HepG2 (cell line): Measurements from ENCODE around the gene DAGLB. TPM values are rescaled to one million over a fixed set of nuclear protein-coding genes. Genes with fewer than 3 reads are reported as not detected.
A peak's percentile ranks its signal among the peaks of the same experiment; 100 is the strongest.
"Not testable (repeated sequence)": the region's sequence is repeated elsewhere in the genome, so short reads cannot be mapped to it uniquely, and the experiment has no call there.

ENCODE experiments used
- ATAC-seq: fragments of 200-7000 bp; cut with Tn5 transposase; 3 replicates; pipeline ENCODE4 v1.9.1; 2020; ENCODE audit warnings: mild to moderate bottlenecking, moderate library complexity
- BruUV-seq: library from RNA; stranded (reverse); fragments of 400-500 nt; replicated peaks from 2 replicates; lab custom pipeline; 2021; lab: Mats Ljungman, UMichigan
- CTCF ChIA-PET: fragments of 300-600 bp; formaldehyde crosslinking; extraction: SDS; loops from one replicate; lab custom pipeline; 2021; ENCODE audit warnings: low total read pairs, inconsistent platforms, low intra/inter-chr PET ratio; lab: Yijun Ruan, JAX
- POLR2A ChIA-PET: fragments of 350-600 bp; sonication (Branson Sonifier 250); formaldehyde crosslinking; loops from one replicate; lab custom pipeline; 2020; ENCODE audit warnings: antibody characterized with exemption, inconsistent platforms; lab: Yijun Ruan, JAX
- DNase-seq: peaks from one replicate; pipeline ENCODE4 v3.0.0-alpha.2; 2015; ENCODE audit warnings: low spot score
- FAIRE-seq: peaks from 3 replicates; lab custom pipeline; 2011; peaks lifted over from hg19 to GRCh38; lab: Jason Lieb, UNC
- H2AFZ ChIP-seq: one replicate; pipeline ENCODE4 v1.6.1; 2011; ENCODE audit warnings: low read length, inconsistent platforms
- H3K27ac ChIP-seq: fragments of 300-600 bp; 3 replicates; pipeline ENCODE4 v1.8.0; 2011; ENCODE audit warnings: mixed run types, mild to moderate bottlenecking, mixed read lengths, low read length, inconsistent platforms; ENCODE audit not compliant: insufficient read depth; ENCODE audit errors: extremely low read length
- H3K27me3 ChIP-seq, 2 experiments: fragments of 200-600 bp in 1 of 2; 2 replicates in 1 of 2; 3 replicates in 1 of 2; pipeline versions ENCODE4 v1.6.0 to v1.8.0; 2011; ENCODE audit warnings: low read length in 2 of 2, mild to moderate bottlenecking in 2 of 2, moderate library complexity in 2 of 2, inconsistent platforms in 1 of 2; ENCODE audit not compliant: insufficient read depth in 2 of 2, control insufficient read depth in 1 of 2
- H3K36me3 ChIP-seq, 2 experiments: fragments of 200-600 bp in 1 of 2; replicated peaks in 1 of 2; 2 replicates in 1 of 2; 3 replicates in 1 of 2; pipeline versions ENCODE4 v1.5.1 to v1.8.0; 2011; ENCODE audit warnings: low read length in 2 of 2, inconsistent platforms in 1 of 2; ENCODE audit not compliant: insufficient read depth in 2 of 2, control insufficient read depth in 1 of 2
- H3K4me1 ChIP-seq: 2 replicates; pipeline ENCODE4 v1.5.1; 2012; ENCODE audit warnings: low read length, inconsistent platforms; ENCODE audit not compliant: insufficient read depth
- H3K4me2 ChIP-seq: 2 replicates; pipeline ENCODE4 v1.6.0; 2011; ENCODE audit warnings: low read depth, low read length, inconsistent platforms
- H3K4me3 ChIP-seq, 3 experiments: fragments of 200-600 bp in 1 of 3; sonication (generic), shearing (Covaris generic) in 1 of 3; replicated peaks in 1 of 3; 2 replicates each; pipeline ENCODE4 v1.5.1; 2011 to 2016; ENCODE audit warnings: low read length in 3 of 3, inconsistent platforms in 2 of 3, low read depth in 2 of 3, mild to moderate bottlenecking in 2 of 3, control low read depth in 1 of 3, mixed read lengths in 1 of 3; ENCODE audit not compliant: insufficient read depth in 1 of 3
- H3K79me2 ChIP-seq: one replicate; pipeline ENCODE4 v1.6.1; 2011; ENCODE audit warnings: low read length, inconsistent platforms; ENCODE audit not compliant: insufficient read depth
- H3K9ac ChIP-seq: 2 replicates; pipeline ENCODE4 v1.6.0; 2011; ENCODE audit warnings: mild to moderate bottlenecking, low read depth, low read length, inconsistent platforms; ENCODE audit not compliant: insufficient read depth
- H3K9me3 ChIP-seq: 2 replicates; pipeline ENCODE4 v1.5.1; 2012; ENCODE audit warnings: mild to moderate bottlenecking, low read length
- H4K20me1 ChIP-seq: 2 replicates; pipeline ENCODE4 v1.6.0; 2011; ENCODE audit warnings: inconsistent platforms, mild to moderate bottlenecking, low read length, moderate library complexity; ENCODE audit not compliant: insufficient read depth
- MBD4 ChIP-seq: IDR thresholded peaks from 2 replicates; pipeline ENCODE4 v1.6.1; 2012; ENCODE audit warnings: low read length, inconsistent platforms, borderline replicate concordance
- POLR2A ChIP-seq, 2 experiments: IDR thresholded peaks; 2 replicates each; pipeline ENCODE4 v1.6.1; 2011; ENCODE audit warnings: low read depth in 2 of 2, low read length in 2 of 2, mild to moderate bottlenecking in 1 of 2, moderate library complexity in 1 of 2; ENCODE audit not compliant: insufficient read depth in 1 of 2
- RBM22 ChIP-seq: fragments of 200-400 bp; formaldehyde crosslinking; optimal IDR thresholded peaks from 2 replicates; pipeline ENCODE3; 2017; ENCODE audit warnings: mild to moderate bottlenecking, low read length, moderate library complexity
- SP140L ChIP-seq: sonication (generic); formaldehyde crosslinking; IDR thresholded peaks from 2 replicates; pipeline ENCODE4 v1.4.0; 2020; ENCODE audit warnings: missing genetic modification reagents, borderline replicate concordance
- WGBS: methylation state at CpG from one replicate; pipeline ENCODE4 v1.1.6; 2017; ENCODE audit warnings: low lambda C conversion rate; 5-methylcytosine and 5-hydroxymethylcytosine counted together
- in situ Hi-C: cut with HindIII; loops from 2 replicates; pipeline ENCODE4 v1.10.0; 2017; ENCODE audit warnings: low pct_unique_long_range_greater_than_20kb; ENCODE audit not compliant: extremely low pct_ligation_motif_present
- intact Hi-C: fragments of 100-400 bp; cut with micrococcal nuclease; formaldehyde crosslinking; loops from one replicate; pipeline ENCODE4 v1.10.0; 2022; ENCODE audit not compliant: unreplicated experiment
- polyA plus RNA-seq, 8 experiments: library from polyadenylated mRNA; depleted of rRNA in 3 of 8; stranded (reverse) in 7 of 8; unstranded in 1 of 8; fragments of >200 nt; fragmentation: Illumina TruSeq in 4 of 8; extraction: Trizol in 4 of 8; gene quantifications; 2 replicates each; pipeline versions ENCODE4 v1.2.1 to v1.2.3, GENCODE V29; 2011 to 2016; ENCODE audit warnings: low read depth in 4 of 8, missing spikeins in 1 of 8, mixed read lengths in 1 of 8; ENCODE audit not compliant: insufficient read depth in 1 of 8
- total RNA-seq, 5 experiments: library from RNA; depleted of rRNA; stranded (reverse); fragments of >200 nt; fragmentation: Illumina TruSeq; extraction: Trizol; gene quantifications; 2 replicates each; pipeline ENCODE4 v1.2.3, GENCODE V29; 2016; ENCODE audit warnings: low read depth in 1 of 5
- TF ChIP-seq, protein P1 (sequence below): IDR thresholded peaks from 2 replicates; pipeline ENCODE4 v1.6.1; 2016; ENCODE audit warnings: low read depth

DAGLB gene
- total and polyA plus RNA-seq, 2 of the 13 experiments (the other 11 are each of a cell fraction or from before 2014, with no cell fraction given) = 7.9 to 9.8 TPM

DNA sequence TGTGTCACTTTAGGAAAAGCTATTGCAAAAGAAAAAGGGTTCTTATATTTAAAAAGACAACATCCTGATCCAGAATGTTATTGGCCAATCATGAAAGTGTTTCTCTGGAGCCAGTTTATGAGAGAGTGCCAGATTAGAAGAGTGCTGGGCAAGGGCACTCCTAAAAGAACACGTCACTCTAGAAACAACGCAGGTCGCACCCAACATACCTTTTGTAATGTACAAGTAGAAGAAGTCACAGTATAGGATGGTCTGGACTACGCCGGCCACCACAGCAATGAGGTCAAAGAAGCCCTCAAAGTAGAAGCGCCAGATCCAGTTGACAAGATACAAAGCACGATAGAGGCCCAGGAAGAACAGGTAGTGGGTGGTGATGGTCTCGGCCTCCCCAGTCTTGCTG is 18.1 kb upstream of the DAGLB start (continued):
- no peak for TF ChIP-seq SP140L (CRISPR knock-in tag)
- TF ChIP-seq, protein P1, sequence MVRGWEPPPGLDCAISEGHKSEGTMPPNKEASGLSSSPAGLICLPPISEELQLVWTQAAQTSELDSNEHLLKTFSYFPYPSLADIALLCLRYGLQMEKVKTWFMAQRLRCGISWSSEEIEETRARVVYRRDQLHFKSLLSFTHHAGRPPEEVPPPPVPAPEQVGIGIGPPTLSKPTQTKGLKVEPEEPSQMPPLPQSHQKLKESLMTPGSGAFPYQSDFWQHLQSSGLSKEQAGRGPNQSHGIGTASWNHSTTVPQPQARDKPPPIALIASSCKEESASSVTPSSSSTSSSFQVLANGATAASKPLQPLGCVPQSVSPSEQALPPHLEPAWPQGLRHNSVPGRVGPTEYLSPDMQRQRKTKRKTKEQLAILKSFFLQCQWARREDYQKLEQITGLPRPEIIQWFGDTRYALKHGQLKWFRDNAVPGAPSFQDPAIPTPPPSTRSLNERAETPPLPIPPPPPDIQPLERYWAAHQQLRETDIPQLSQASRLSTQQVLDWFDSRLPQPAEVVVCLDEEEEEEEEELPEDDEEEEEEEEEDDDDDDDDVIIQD (CRISPR knock-in tag) = no peak

DNA sequence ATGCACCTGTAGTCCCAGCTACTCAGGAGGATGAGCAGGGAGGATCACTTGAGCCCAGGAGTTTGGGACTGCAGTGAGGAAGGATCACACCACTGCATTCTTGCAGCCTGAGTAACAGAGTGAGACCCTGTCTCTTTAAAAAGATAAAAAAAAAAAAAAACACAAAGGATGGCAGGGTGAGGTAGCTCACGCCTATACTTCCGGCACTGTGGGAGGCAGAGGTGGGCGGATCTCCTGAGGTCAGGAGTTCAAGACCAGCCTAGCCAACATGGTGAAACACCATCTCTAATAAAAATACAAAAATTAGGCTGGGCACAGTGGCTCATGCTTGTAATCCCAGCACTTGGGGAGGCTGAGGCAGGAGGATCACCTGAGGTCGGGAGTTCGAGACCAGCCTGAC is 15.9 kb upstream of the DAGLB start:
- DNase-seq, H3K4me3 ChIP-seq, H3K79me2 ChIP-seq, H3K9me3 ChIP-seq, intact Hi-C loops, CTCF ChIA-PET, H3K4me2 ChIP-seq, H3K27ac ChIP-seq, H3K9ac ChIP-seq, in situ Hi-C loops, H3K4me1 ChIP-seq, H2AFZ ChIP-seq, H3K27me3 ChIP-seq, ATAC-seq, BruUV-seq, FAIRE-seq: not testable (repeated sequence)
- WGBS = 91% methylated on average over 5 of the region's 5 CpGs
- Histone ChIP-seq H3K36me3 (peaks cover 25 to 55% of the 10 kb centered on the region in 2 experiments), H4K20me1 (peaks cover 11% of the 10 kb centered on the region)
- POLR2A ChIA-PET = interaction anchor here (0.6 kb wide), 1 partner anchor 16 kb away, joined by 3 read pairs; the partner anchor contains the start of gene DAGLB

DNA sequence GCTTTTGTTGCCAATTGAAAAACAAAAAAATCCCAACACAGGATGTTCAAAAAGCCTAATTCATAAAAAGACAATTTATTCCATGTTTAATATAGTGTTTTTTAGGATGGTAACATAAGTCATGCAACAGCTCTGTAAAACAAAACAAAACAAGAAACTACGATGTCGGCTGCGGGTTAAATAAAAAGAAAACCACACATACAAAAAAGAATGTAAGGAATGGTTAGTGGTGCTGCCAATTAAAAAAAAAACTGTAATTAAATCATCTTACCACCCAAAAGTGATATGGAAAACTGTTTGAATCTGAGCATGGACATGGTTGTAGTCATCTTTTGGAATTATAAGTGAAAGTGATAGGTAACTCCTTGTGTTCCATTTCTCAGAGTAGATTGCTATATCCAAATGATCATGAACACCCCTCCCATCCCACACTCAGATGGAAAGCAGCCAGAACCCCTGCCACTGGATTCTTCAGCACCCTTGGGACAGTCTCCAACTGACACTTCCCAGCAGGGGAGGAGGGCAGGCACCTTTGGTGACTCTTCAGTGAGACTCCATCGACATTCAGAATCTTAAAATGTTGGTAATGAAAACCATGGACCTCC is 14.3 kb upstream of the DAGLB start:
- ChIA-PET POLR2A (no interaction called here), CTCF (no interaction called here)
- DNase-seq = no peak
- no peak for ATAC-seq
- intact Hi-C loops (no loop called here), in situ Hi-C loops (no loop called here)
- 98% methylated on average over 4 of the region's 4 CpGs for WGBS
- Histone ChIP-seq H3K27ac (no peak overlapping the region), H4K20me1 (peaks cover 11% of the 10 kb centered on the region), H3K4me3 (no peak overlapping the region), H2AFZ (no peak overlapping the region), H3K27me3 (no peaks in the 10 kb centered on the region), H3K4me2 (no peak overlapping the region), H3K79me2 (no peaks in the 10 kb centered on the region), H3K9ac (no peak overlapping the region), H3K36me3 (peaks cover 21 to 42% of the 10 kb centered on the region in 2 experiments), H3K4me1 (no peaks in the 10 kb centered on the region), H3K9me3 (no peaks in the 10 kb centered on the region)
- BruUV-seq = TSS peak; percentile 59
- FAIRE-seq = no peak
- TF ChIP-seq POLR2A (IDR thresholded peaks at IDR 0.05; ENCODE audit: insufficient read depth in 1 of 2, low read depth in 2 of 2, low read length in 2 of 2) (0 out of 4 replicates have a peak, but pooled peaks of 1 of the 2 experiments have one; percentile 29), MBD4 (no peak), RBM22 (peak; percentile 88)
